ENCODE measurements around the gene COL24A1. TPM values are rescaled to one million over a fixed set of nuclear protein-coding genes. Genes with fewer than 3 reads are reported as not detected.

The COL24A1 gene
- total and polyA plus RNA-seq, 2 donors (not counting 3 experiments of a cell fraction or from before 2014, with no cell fraction given) = 0.03 TPM; not detected in 1

DNA sequence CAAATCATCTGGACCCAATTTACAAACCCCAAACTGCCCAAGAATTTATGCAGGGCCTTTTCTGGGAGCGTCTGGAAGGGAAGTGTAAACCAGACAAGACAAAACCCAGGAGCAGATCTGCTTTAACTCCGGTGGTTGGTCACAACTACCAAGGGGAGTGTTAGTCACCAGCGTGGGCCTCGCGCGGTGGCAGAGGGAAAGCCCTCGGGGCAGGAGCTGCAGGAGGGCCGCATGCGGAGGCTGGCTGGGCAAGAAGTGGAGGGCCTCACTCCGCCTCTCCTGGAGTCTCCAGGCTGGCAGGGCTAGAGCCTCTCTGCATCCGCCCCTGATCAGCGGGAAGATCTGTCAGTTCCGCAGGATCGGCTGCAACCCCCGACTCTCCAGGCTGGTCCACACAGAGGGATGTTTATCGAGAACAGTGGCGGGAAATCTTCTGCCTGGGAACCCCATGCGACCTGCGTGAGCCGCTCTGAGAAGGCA, 2.0 kb downstream of the COL24A1 start:
- Histone ChIP-seq H3K9ac (replicated peaks; ENCODE audit: extremely low read depth, insufficient read depth, low read length) (no peak overlapping the region), H3K27ac (ENCODE audit: insufficient read depth, low read depth, low read length) (no peak overlapping the region), H3K9me3 (replicated peaks; ENCODE audit: control insufficient read depth, insufficient read depth, low read length) (no peaks in the 10 kb centered on the region), H3K79me2 (ENCODE audit: control insufficient read depth, insufficient read depth, low read length) (no peaks in the 10 kb centered on the region), H2AFZ (ENCODE audit: low read depth, low read length) (no peak overlapping the region), H4K20me1 (replicated peaks; ENCODE audit: control insufficient read depth, extremely low read depth, insufficient read depth, low read length) (no peaks in the 10 kb centered on the region), H3K4me2 (ENCODE audit: insufficient read depth, low read length) (no peak overlapping the region), H3K4me3 (replicated peaks in 1 of 3; ENCODE audit: insufficient read depth in 1 of 3, low read depth in 1 of 3, low read length in 3 of 3) (no peak overlapping the region), H3K9me1 (replicated peaks; ENCODE audit: control insufficient read depth, extremely low read depth, insufficient read depth, low read length) (no peaks in the 10 kb centered on the region), H3K4me1 (ENCODE audit: control insufficient read depth, extremely low read depth, insufficient read depth, low read length) (peaks cover 12% of the 10 kb centered on the region), H3K36me3 (ENCODE audit: control insufficient read depth in 2 of 2, extremely low read depth in 1 of 2, insufficient read depth in 2 of 2, low read length in 2 of 2) (no peaks in the 10 kb centered on the region), H3K27me3 (ENCODE audit: control insufficient read depth in 2 of 2, insufficient read depth in 2 of 2, low read length in 2 of 2) (peaks cover 34 to 50% of the 10 kb centered on the region in 2 experiments)
- POLR2A ChIA-PET = no interaction called here
- CTCF ChIA-PET = no interaction called here
- no peak for TF ChIP-seq GATA2 (IDR thresholded peaks at IDR 0.05; ENCODE audit: insufficient read depth, insufficient read length, low read depth, low read length)
- no peak for TF ChIP-seq POLR2A (IDR thresholded peaks at IDR 0.05; ENCODE audit: low read depth, low read length)
- intact Hi-C loops (cut with micrococcal nuclease) = no loop called here
- dilution Hi-C loops (cut with MboI; ENCODE audit: extremely low pct_ligation_motif_present, low sequenced_read_pairs) = no loop called here
- no peak for FAIRE-seq
- no TSS peak for BruUV-seq (replicated peaks)
- no peak for DNase-seq (ENCODE audit: low read depth, low spot score)

DNA sequence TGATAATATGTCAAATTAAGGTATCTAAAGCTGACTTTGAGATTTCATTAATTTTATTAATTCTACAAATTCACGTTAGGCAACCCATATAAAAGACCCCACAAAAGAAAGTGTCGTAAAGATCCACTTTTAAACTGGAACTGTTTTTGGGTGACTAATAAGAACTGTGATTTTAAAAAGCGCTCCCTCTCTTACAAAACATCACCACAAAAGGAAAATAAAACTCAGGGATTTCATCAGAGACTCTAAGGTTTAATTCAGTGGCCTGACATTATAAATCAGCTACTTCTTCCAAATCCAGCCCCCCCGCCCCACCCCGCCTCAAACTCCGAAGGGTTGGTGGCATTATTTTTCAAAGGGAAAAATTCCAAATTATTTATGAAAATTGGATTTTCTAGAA, 2.7 kb downstream of the COL24A1 start:
- H3K36me3 ChIP-seq (ENCODE audit: control insufficient read depth in 2 of 2, extremely low read depth in 1 of 2, insufficient read depth in 2 of 2, low read length in 2 of 2) = no peaks in the 10 kb centered on the region
- no peak overlapping the region for H3K9ac ChIP-seq (replicated peaks; ENCODE audit: extremely low read depth, insufficient read depth, low read length)
- TF ChIP-seq, protein P1, sequence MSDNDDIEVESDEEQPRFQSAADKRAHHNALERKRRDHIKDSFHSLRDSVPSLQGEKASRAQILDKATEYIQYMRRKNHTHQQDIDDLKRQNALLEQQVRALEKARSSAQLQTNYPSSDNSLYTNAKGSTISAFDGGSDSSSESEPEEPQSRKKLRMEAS (IDR thresholded peaks at IDR 0.05; ENCODE audit: insufficient read depth, insufficient read length) = no peak
- TF ChIP-seq POLR2AphosphoS5 (IDR thresholded peaks at IDR 0.05; ENCODE audit: insufficient read depth, low read depth, low read length) = no peak
- TF ChIP-seq JUN (IDR thresholded peaks at IDR 0.05; ENCODE audit: borderline replicate concordance, insufficient read depth, insufficient read length, low read depth) = no peak
- TF ChIP-seq MYC (IDR thresholded peaks at IDR 0.05; ENCODE audit: low read depth, low read length) = no peak
- TF ChIP-seq, protein P2, sequence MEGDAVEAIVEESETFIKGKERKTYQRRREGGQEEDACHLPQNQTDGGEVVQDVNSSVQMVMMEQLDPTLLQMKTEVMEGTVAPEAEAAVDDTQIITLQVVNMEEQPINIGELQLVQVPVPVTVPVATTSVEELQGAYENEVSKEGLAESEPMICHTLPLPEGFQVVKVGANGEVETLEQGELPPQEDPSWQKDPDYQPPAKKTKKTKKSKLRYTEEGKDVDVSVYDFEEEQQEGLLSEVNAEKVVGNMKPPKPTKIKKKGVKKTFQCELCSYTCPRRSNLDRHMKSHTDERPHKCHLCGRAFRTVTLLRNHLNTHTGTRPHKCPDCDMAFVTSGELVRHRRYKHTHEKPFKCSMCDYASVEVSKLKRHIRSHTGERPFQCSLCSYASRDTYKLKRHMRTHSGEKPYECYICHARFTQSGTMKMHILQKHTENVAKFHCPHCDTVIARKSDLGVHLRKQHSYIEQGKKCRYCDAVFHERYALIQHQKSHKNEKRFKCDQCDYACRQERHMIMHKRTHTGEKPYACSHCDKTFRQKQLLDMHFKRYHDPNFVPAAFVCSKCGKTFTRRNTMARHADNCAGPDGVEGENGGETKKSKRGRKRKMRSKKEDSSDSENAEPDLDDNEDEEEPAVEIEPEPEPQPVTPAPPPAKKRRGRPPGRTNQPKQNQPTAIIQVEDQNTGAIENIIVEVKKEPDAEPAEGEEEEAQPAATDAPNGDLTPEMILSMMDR (IDR thresholded peaks at IDR 0.05; ENCODE audit: extremely low read depth in 1 of 2, insufficient read depth in 1 of 2, low read depth in 1 of 2, low read length in 2 of 2) = no peak
- no peak for TF ChIP-seq GATA2 (IDR thresholded peaks at IDR 0.05; ENCODE audit: insufficient read depth, insufficient read length, low read depth, low read length)
- no peak for TF ChIP-seq EZH2 (IDR thresholded peaks at IDR 0.05; ENCODE audit: borderline replicate concordance, low read depth, low read length, severe bottlenecking)
- TF ChIP-seq POLR2A (IDR thresholded peaks at IDR 0.05; ENCODE audit: low read depth, low read length) = no peak
- no peak for TF ChIP-seq FOS (IDR thresholded peaks at IDR 0.05; ENCODE audit: borderline replicate concordance, insufficient read depth, low read length)
- peaks cover 12% of the 10 kb centered on the region for H3K4me1 ChIP-seq (ENCODE audit: control insufficient read depth, extremely low read depth, insufficient read depth, low read length)
- H3K9me3 ChIP-seq (replicated peaks; ENCODE audit: control insufficient read depth, insufficient read depth, low read length) = no peaks in the 10 kb centered on the region
- no peak overlapping the region for H3K27ac ChIP-seq (ENCODE audit: insufficient read depth, low read depth, low read length)
- no peak overlapping the region for H3K4me3 ChIP-seq (replicated peaks in 1 of 3; ENCODE audit: insufficient read depth in 1 of 3, low read depth in 1 of 3, low read length in 3 of 3)
- dilution Hi-C loops (cut with MboI; ENCODE audit: extremely low pct_ligation_motif_present, low sequenced_read_pairs) (no loop called here), intact Hi-C loops (cut with micrococcal nuclease) (no loop called here)
- peaks cover 34 to 47% of the 10 kb centered on the region in 2 experiments for H3K27me3 ChIP-seq (ENCODE audit: control insufficient read depth in 2 of 2, insufficient read depth in 2 of 2, low read length in 2 of 2)
- no peaks in the 10 kb centered on the region for H3K79me2 ChIP-seq (ENCODE audit: control insufficient read depth, insufficient read depth, low read length)
- FAIRE-seq = no peak
- BruUV-seq (replicated peaks) = no TSS peak
- no peak for DNase-seq (ENCODE audit: low read depth, low spot score)
- H3K4me2 ChIP-seq (ENCODE audit: insufficient read depth, low read length) = no peak overlapping the region
- H2AFZ ChIP-seq (ENCODE audit: low read depth, low read length) = no peak overlapping the region
- no peaks in the 10 kb centered on the region for H4K20me1 ChIP-seq (replicated peaks; ENCODE audit: control insufficient read depth, extremely low read depth, insufficient read depth, low read length)
- ChIA-PET POLR2A (no interaction called here), CTCF (interaction anchor here (0.7 kb wide), 1 partner anchor 9 kb away, joined by 3 read pairs; no protein-coding TSS in a partner anchor)
- no peaks in the 10 kb centered on the region for H3K9me1 ChIP-seq (replicated peaks; ENCODE audit: control insufficient read depth, extremely low read depth, insufficient read depth, low read length)

All from endothelial cell of umbilical vein (primary cell).